Measurements from ENCODE around the gene TLR2.

TLR2 gene

GRCh38 chr4:153728660-153729059 lies 44.6 kb downstream of the TLR2 start:
- no peak for DNase-seq (ENCODE audit: low read depth in 4 of 4, low spot score in 1 of 4)

- no peak for DNase-seq (ENCODE audit: low read depth in 4 of 4, low spot score in 1 of 4)
These were observed 45.8 kb downstream of the TLR2 start for GRCh38 chr4:153729895-153730294.

DNA sequence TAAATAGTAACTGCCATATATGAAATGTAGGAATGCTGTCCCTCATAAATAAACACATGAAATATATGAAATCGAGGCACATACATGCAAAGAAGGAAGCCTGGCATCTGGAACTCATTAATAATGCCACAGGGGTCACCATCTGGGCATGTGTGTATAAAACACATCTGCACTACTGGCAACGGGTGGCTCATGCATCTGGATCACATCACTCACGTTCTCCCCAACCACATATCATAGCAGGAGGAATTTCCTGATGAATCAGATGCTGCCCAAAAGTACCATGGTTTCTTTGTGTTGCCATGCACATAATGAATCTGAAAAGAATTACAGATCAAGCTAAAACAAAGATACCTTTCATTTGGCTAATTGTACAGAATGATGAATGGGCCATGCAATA lies 47.2 kb downstream of the TLR2 start:
- DNase-seq (ENCODE audit: low read depth in 4 of 4, low spot score in 1 of 4) = no peak

DNA sequence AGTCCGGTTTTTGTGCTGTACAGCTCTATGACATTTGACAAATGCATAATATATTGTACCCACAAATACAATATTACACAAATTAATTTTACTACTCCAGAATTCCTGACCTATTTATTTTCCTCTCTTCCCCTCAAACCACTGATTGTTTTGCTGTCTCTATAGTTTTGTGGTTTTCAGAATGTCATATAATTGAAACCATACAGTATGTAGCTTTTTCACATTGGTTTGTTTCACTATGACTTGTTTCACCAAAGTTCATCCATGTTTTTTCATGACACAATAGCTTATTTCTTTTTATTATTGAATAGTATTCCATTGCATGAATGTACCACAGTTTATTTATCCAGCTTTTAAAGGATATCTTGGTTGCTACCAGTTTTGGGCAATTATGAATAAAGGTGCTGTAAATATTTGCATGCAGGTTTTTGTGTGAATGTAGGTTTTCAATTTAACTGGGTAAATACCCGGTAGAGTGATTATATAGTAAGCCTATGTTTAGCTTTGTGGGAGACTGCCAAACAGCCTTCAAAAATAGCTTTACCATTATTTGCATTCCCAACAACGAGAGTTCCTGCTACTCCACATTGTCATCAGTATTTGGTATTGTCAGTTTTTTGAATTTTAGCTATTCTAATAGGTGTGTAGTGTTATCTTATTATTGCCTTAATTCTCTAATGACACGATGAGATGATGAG lies 49.8 kb downstream of the TLR2 start:
- no peak for DNase-seq (ENCODE audit: low read depth in 4 of 4, low spot score in 1 of 4)

- DNase-seq (ENCODE audit: low read depth in 4 of 4, low spot score in 1 of 4) = no peak
These were observed 51.9 kb downstream of the TLR2 start for GRCh38 chr4:153735906-153736461.

- no peak for DNase-seq (ENCODE audit: low read depth in 4 of 4, low spot score in 1 of 4)
These were observed 57.5 kb downstream of the TLR2 start for GRCh38 chr4:153741541-153741940.

DNA sequence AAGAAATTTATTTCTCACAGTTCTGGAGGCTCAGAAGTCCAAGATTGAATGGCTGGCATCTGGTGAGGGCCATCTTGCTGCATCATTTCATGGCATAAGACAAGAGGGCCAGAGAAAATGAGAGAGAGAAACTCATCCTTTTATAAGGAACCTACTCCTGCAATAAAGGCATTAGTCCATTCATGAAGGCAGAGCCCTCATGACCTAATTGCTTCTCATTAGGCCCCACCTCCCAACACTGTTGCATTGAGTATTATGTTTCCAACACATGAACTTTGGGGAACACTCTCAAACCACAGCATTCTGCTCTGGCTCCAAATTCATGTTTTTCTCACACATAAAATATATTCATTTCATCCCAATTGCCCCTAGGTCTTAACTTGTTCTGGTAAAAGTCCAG lies 61.6 kb downstream of the TLR2 start:
- DNase-seq (ENCODE audit: low read depth in 4 of 4, low spot score in 1 of 4) = no peak

GRCh38 chr4:153747406-153747955 lies 63.4 kb downstream of the TLR2 start:
- DNase-seq (ENCODE audit: low read depth in 4 of 4, low spot score in 1 of 4) = no peak

DNA sequence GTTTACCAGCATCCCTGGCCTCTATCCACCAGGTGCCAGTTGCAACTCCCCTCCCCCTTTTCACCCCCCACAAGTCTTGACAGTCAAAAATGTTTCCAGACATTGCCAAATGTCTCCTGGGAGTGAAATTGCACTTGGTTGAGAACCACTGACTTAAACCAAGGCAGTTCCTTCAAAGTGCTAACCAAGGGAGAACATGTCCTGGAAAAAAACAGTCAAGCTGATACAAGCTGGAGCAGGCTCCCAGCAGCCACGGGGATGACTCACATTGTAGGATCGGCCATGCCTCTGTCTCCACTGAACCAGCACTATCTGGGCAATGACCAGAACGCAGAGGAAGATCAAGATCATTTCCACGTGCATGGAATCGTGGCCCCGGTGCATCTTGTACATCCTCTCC lies 64.3 kb downstream of the TLR2 start:
- DNase-seq (ENCODE audit: low read depth in 4 of 4, low spot score in 1 of 4) = no peak

- DNase-seq (ENCODE audit: low read depth in 4 of 4, low spot score in 1 of 4) = peak; percentile 42 to 50 (median 44)
These were observed 66.2 kb downstream of the TLR2 start for GRCh38 chr4:153750197-153750817.

DNA sequence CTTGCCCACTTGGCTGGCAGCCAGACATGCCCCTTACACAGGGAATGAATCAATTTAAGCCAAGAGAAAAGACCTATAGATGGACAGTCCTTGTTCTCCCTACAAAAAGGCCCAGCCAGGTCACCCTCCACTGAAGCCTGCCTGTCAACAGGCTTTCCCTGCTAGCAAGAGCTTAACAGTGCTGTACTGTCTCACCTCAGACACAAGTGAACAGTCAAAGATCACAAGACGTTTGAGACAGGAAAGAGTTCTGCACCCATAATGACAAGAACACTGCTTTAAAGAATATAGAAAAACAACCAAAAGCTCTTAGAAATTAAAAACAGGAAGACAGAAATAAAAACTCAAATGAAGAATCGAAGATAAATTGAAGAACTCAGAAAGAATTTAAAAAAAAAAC lies 71.1 kb downstream of the TLR2 start:
- DNase-seq (ENCODE audit: low read depth in 4 of 4, low spot score in 1 of 4) = no peak
